ENCODE results near the gene CMTM3. TPM values are rescaled to one million over a fixed set of nuclear protein-coding genes. Genes with fewer than 3 reads are reported as not detected.

Gene CMTM3
- total RNA-seq, 1 donor from 2014 or later: 104 TPM

GRCh38 chr16:66649167-66649566 lies 44.7 kb downstream of the CMTM3 start:
- DNase-seq (ENCODE audit: extremely low spot score, unreplicated experiment): no peak
- Mint-ChIP-seq H3K27me3 (ENCODE audit: unreplicated experiment) (no peaks in the 10 kb centered on the region), H3K9me3 (ENCODE audit: unreplicated experiment) (no peaks in the 10 kb centered on the region), H3K4me3 (ENCODE audit: unreplicated experiment) (no peak overlapping the region), H3K4me1 (ENCODE audit: unreplicated experiment) (peaks cover 10% of the 10 kb centered on the region), H3K27ac (ENCODE audit: unreplicated experiment) (no peak overlapping the region), H3K36me3 (ENCODE audit: unreplicated experiment) (no peaks in the 10 kb centered on the region)
- TF ChIP-seq, protein P1, sequence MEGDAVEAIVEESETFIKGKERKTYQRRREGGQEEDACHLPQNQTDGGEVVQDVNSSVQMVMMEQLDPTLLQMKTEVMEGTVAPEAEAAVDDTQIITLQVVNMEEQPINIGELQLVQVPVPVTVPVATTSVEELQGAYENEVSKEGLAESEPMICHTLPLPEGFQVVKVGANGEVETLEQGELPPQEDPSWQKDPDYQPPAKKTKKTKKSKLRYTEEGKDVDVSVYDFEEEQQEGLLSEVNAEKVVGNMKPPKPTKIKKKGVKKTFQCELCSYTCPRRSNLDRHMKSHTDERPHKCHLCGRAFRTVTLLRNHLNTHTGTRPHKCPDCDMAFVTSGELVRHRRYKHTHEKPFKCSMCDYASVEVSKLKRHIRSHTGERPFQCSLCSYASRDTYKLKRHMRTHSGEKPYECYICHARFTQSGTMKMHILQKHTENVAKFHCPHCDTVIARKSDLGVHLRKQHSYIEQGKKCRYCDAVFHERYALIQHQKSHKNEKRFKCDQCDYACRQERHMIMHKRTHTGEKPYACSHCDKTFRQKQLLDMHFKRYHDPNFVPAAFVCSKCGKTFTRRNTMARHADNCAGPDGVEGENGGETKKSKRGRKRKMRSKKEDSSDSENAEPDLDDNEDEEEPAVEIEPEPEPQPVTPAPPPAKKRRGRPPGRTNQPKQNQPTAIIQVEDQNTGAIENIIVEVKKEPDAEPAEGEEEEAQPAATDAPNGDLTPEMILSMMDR (IDR thresholded peaks at IDR 0.05): no peak

GRCh38 chr16:66649636-66650205 lies 45.2 kb downstream of the CMTM3 start:
- TF ChIP-seq, protein P1 (IDR thresholded peaks at IDR 0.05): no peak
- Mint-ChIP-seq H3K4me1 (ENCODE audit: unreplicated experiment) (peaks cover 10% of the 10 kb centered on the region), H3K36me3 (ENCODE audit: unreplicated experiment) (no peaks in the 10 kb centered on the region), H3K9me3 (ENCODE audit: unreplicated experiment) (no peaks in the 10 kb centered on the region), H3K27me3 (ENCODE audit: unreplicated experiment) (no peaks in the 10 kb centered on the region), H3K27ac (ENCODE audit: unreplicated experiment) (no peak overlapping the region), H3K4me3 (ENCODE audit: unreplicated experiment) (no peak overlapping the region)
- DNase-seq (ENCODE audit: extremely low spot score, unreplicated experiment): no peak

- Mint-ChIP-seq H3K4me3 (ENCODE audit: unreplicated experiment) (peak overlapping the region; percentile 52), H3K4me1 (ENCODE audit: unreplicated experiment) (peaks cover 10% of the 10 kb centered on the region), H3K27ac (ENCODE audit: unreplicated experiment) (peak overlapping the region; percentile 77), H3K9me3 (ENCODE audit: unreplicated experiment) (no peaks in the 10 kb centered on the region), H3K27me3 (ENCODE audit: unreplicated experiment) (no peaks in the 10 kb centered on the region), H3K36me3 (ENCODE audit: unreplicated experiment) (no peaks in the 10 kb centered on the region)
- TF ChIP-seq, protein P1 (IDR thresholded peaks at IDR 0.05): peak; percentile 97
- peak; percentile 92 for DNase-seq (ENCODE audit: extremely low spot score, unreplicated experiment)
Measured at GRCh38 chr16:66650707-66651473, 46.4 kb downstream of the CMTM3 start.

- TF ChIP-seq, protein P1 (IDR thresholded peaks at IDR 0.05): no peak
- Mint-ChIP-seq H3K4me1 (ENCODE audit: unreplicated experiment) (peaks cover 10% of the 10 kb centered on the region), H3K4me3 (ENCODE audit: unreplicated experiment) (peak overlapping the region; percentile 52), H3K9me3 (ENCODE audit: unreplicated experiment) (no peaks in the 10 kb centered on the region), H3K36me3 (ENCODE audit: unreplicated experiment) (no peaks in the 10 kb centered on the region), H3K27ac (ENCODE audit: unreplicated experiment) (no peak overlapping the region), H3K27me3 (ENCODE audit: unreplicated experiment) (no peaks in the 10 kb centered on the region)
- DNase-seq (ENCODE audit: extremely low spot score, unreplicated experiment): no peak
Measured at GRCh38 chr16:66651474-66651765, 46.9 kb downstream of the CMTM3 start.

DNA sequence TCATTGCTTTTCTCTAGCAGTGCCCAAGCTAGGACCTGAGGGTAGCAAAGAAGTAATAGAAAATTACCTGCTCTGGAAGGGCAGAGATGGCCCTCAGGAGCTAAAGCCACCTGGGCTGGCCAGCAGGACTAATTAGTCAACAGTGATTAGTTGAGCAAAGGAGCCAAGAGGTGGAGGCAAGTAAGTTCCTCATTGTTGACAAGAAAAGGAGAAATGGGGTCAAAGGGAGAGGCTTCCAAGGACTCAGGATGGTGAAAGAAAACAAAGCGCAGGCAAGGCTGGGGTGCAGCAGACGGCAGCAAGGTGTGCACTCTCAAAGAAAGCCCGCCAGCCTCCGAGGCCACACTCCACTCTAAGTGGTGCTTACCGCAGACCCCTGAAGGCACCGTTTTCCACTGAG lies 47.5 kb downstream of the CMTM3 start:
- Mint-ChIP-seq H3K36me3 (ENCODE audit: unreplicated experiment) (no peaks in the 10 kb centered on the region), H3K4me1 (ENCODE audit: unreplicated experiment) (peaks cover 10% of the 10 kb centered on the region), H3K9me3 (ENCODE audit: unreplicated experiment) (no peaks in the 10 kb centered on the region)

More for the DNA sequence above, 47.5 kb downstream of the CMTM3 start:
- no peak overlapping the region for H3K4me3 Mint-ChIP-seq (ENCODE audit: unreplicated experiment)
- DNase-seq (ENCODE audit: extremely low spot score, unreplicated experiment): no peak
- H3K27me3 Mint-ChIP-seq (ENCODE audit: unreplicated experiment): no peaks in the 10 kb centered on the region
- TF ChIP-seq, protein P1 (IDR thresholded peaks at IDR 0.05): no peak
- H3K27ac Mint-ChIP-seq (ENCODE audit: unreplicated experiment): no peak overlapping the region
